SU-DHL-6 (cell line): ENCODE results near the gene TRIM9.
A peak's percentile ranks its signal among the peaks of the same experiment; 100 is the strongest.

Experiments
- EZH2phosphoT487 ChIP-seq: fragments of 200-600 bp; sonication (generic), shearing (Covaris generic); conservative IDR thresholded peaks from 2 replicates; pipeline ENCODE4 v1.6.1; 2018; ENCODE audit warnings: mild to moderate bottlenecking, antibody characterized with exemption, low read length, moderate library complexity, mixed read lengths
- TF ChIP-seq, protein P1 (sequence below): fragments of 200-600 bp; sonication (generic); IDR thresholded peaks from one replicate; pipeline ENCODE4 v1.5.1; 2017; ENCODE audit warnings: antibody characterized with exemption, mild to moderate bottlenecking, low read length, moderate library complexity; ENCODE audit not compliant: insufficient read depth, poor library complexity, severe bottlenecking

DNA sequence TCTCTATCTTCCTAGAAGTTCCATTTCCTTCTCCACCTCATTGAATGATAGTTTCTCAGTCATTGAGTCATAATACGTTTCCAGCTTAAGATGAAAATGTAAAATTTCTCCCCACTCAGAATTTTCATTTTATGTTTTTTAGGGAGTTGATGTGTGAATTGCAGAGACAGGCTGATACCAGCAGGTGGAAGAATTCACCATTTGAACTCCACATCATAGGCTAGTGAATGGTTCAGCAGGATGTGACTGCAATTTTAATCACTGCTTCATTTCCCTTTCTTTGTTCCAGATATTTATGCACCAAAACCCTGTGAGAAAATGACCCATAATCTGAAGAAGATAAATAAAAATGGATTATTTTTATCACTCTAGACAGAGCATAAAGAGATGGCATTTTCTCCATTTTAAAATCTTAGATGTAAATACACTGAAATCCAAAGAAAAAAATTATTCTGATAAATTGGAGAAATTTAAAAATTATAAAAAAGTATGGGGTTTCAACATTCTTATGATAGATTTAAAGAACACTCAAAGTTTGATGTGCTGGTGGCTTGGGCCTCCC is 140.0 kb downstream of the TRIM9 start:
- TF ChIP-seq, protein P1, sequence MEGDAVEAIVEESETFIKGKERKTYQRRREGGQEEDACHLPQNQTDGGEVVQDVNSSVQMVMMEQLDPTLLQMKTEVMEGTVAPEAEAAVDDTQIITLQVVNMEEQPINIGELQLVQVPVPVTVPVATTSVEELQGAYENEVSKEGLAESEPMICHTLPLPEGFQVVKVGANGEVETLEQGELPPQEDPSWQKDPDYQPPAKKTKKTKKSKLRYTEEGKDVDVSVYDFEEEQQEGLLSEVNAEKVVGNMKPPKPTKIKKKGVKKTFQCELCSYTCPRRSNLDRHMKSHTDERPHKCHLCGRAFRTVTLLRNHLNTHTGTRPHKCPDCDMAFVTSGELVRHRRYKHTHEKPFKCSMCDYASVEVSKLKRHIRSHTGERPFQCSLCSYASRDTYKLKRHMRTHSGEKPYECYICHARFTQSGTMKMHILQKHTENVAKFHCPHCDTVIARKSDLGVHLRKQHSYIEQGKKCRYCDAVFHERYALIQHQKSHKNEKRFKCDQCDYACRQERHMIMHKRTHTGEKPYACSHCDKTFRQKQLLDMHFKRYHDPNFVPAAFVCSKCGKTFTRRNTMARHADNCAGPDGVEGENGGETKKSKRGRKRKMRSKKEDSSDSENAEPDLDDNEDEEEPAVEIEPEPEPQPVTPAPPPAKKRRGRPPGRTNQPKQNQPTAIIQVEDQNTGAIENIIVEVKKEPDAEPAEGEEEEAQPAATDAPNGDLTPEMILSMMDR: peak; percentile 49
- no peak for TF ChIP-seq EZH2phosphoT487
